DOHH2 (cell line): ENCODE results near the gene HIPK2.

Experiments
- H3F3A ChIP-seq: fragments of 200-600 bp; sonication (generic), shearing (Covaris generic); 2 replicates; pipeline ENCODE4 v1.6.0; 2016; ENCODE audit warnings: antibody characterized with exemption, mild to moderate bottlenecking; ENCODE audit not compliant: control insufficient read depth, insufficient read depth
- H3K27ac ChIP-seq: fragments of 200-600 bp; sonication (generic); 2 replicates; pipeline ENCODE4 v1.5.1; 2014; ENCODE audit warnings: low read depth, mild to moderate bottlenecking, low read length, moderate library complexity
- H3K27me3 ChIP-seq: fragments of 200-600 bp; sonication (generic); 2 replicates; pipeline ENCODE4 v1.6.1; 2014; ENCODE audit warnings: mild to moderate bottlenecking, low read length, mixed read lengths; ENCODE audit not compliant: control insufficient read depth
- H3K36me3 ChIP-seq: fragments of 200-600 bp; sonication (generic); 2 replicates; pipeline ENCODE4 v1.6.1; 2014; ENCODE audit warnings: mild to moderate bottlenecking, low read length, moderate library complexity, mixed read lengths; ENCODE audit not compliant: control insufficient read depth
- H3K4me1 ChIP-seq: fragments of 200-600 bp; sonication (generic); 2 replicates; pipeline ENCODE4 v1.6.1; 2014; ENCODE audit warnings: mild to moderate bottlenecking, low read length, mixed read lengths; ENCODE audit not compliant: control insufficient read depth
- H3K4me2 ChIP-seq: fragments of 200-600 bp; sonication (generic); 2 replicates; pipeline ENCODE4 v1.6.0; 2014; ENCODE audit warnings: mild to moderate bottlenecking, low read length, moderate library complexity
- H3K4me3 ChIP-seq: fragments of 200-600 bp; sonication (generic); 2 replicates; pipeline ENCODE4 v1.5.1; 2014; ENCODE audit warnings: mild to moderate bottlenecking, low read length, mixed read lengths
- H3K79me2 ChIP-seq: fragments of 200-600 bp; sonication (generic); 2 replicates; pipeline ENCODE4 v1.6.1; 2014; ENCODE audit warnings: mild to moderate bottlenecking, low read length, mixed read lengths; ENCODE audit not compliant: control insufficient read depth
- H3K9me2 ChIP-seq: fragments of 200-600 bp; sonication (generic); replicated peaks from 2 replicates; pipeline ENCODE4 v1.6.1; 2014; ENCODE audit warnings: mild to moderate bottlenecking, low read length, mixed read lengths; ENCODE audit not compliant: control insufficient read depth
- H3K9me3 ChIP-seq: fragments of 200-600 bp; sonication (generic); 2 replicates; pipeline ENCODE4 v1.6.1; 2014; ENCODE audit warnings: antibody characterized with exemption, low read length, mixed read lengths; ENCODE audit not compliant: control insufficient read depth, insufficient read depth
- H4K20me1 ChIP-seq: fragments of 200-600 bp; sonication (generic); 2 replicates; pipeline ENCODE4 v1.6.0; 2014; ENCODE audit warnings: low read depth, mild to moderate bottlenecking, antibody characterized with exemption, low read length, moderate library complexity; ENCODE audit not compliant: control insufficient read depth, insufficient read depth
- EZH2phosphoT487 ChIP-seq: fragments of 200-600 bp; sonication (generic); IDR thresholded peaks from 2 replicates; pipeline ENCODE4 v1.6.1; 2017; ENCODE audit warnings: borderline replicate concordance, mild to moderate bottlenecking, antibody characterized with exemption, low read length, moderate library complexity, mixed read lengths
- TF ChIP-seq, protein P1 (sequence below): fragments of 200-600 bp; sonication (generic); IDR thresholded peaks from one replicate; pipeline ENCODE4 v1.5.1; 2014; ENCODE audit warnings: antibody characterized with exemption, mild to moderate bottlenecking, low read depth, low read length; ENCODE audit not compliant: poor library complexity, severe bottlenecking

HIPK2 gene

DNA sequence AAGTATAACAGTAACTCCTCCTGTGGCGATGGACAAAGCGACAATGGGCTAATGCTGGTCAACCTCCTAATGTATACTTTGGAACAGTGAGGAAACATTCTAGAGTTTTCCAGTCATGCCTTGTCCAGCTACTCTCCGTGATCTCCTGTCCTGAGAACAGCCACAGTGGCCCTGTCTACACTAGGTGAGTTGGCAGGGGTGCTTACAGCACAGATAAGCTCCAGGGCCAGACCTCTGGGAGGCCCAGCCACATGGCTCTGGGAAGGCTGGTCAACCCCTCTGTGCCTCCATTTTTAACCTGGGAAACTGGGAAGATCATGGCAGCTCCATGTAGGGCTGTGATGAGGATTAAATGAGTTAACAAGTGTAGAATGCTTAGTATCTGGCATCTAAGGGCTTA lies 197.4 kb downstream of the HIPK2 start:
- TF ChIP-seq, protein P1, sequence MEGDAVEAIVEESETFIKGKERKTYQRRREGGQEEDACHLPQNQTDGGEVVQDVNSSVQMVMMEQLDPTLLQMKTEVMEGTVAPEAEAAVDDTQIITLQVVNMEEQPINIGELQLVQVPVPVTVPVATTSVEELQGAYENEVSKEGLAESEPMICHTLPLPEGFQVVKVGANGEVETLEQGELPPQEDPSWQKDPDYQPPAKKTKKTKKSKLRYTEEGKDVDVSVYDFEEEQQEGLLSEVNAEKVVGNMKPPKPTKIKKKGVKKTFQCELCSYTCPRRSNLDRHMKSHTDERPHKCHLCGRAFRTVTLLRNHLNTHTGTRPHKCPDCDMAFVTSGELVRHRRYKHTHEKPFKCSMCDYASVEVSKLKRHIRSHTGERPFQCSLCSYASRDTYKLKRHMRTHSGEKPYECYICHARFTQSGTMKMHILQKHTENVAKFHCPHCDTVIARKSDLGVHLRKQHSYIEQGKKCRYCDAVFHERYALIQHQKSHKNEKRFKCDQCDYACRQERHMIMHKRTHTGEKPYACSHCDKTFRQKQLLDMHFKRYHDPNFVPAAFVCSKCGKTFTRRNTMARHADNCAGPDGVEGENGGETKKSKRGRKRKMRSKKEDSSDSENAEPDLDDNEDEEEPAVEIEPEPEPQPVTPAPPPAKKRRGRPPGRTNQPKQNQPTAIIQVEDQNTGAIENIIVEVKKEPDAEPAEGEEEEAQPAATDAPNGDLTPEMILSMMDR = no peak
- H3K4me3 ChIP-seq = no peak overlapping the region
- no peaks in the 10 kb centered on the region for H3K9me2 ChIP-seq
- no peaks in the 10 kb centered on the region for H3K4me1 ChIP-seq
- no peaks in the 10 kb centered on the region for H3F3A ChIP-seq
- H3K36me3 ChIP-seq = no peaks in the 10 kb centered on the region
- no peak overlapping the region for H3K4me2 ChIP-seq
- H3K9me3 ChIP-seq = no peaks in the 10 kb centered on the region
- no peak overlapping the region for H3K27ac ChIP-seq
- H3K79me2 ChIP-seq = no peaks in the 10 kb centered on the region
- no peaks in the 10 kb centered on the region for H3K27me3 ChIP-seq
- H4K20me1 ChIP-seq = no peaks in the 10 kb centered on the region

DNA sequence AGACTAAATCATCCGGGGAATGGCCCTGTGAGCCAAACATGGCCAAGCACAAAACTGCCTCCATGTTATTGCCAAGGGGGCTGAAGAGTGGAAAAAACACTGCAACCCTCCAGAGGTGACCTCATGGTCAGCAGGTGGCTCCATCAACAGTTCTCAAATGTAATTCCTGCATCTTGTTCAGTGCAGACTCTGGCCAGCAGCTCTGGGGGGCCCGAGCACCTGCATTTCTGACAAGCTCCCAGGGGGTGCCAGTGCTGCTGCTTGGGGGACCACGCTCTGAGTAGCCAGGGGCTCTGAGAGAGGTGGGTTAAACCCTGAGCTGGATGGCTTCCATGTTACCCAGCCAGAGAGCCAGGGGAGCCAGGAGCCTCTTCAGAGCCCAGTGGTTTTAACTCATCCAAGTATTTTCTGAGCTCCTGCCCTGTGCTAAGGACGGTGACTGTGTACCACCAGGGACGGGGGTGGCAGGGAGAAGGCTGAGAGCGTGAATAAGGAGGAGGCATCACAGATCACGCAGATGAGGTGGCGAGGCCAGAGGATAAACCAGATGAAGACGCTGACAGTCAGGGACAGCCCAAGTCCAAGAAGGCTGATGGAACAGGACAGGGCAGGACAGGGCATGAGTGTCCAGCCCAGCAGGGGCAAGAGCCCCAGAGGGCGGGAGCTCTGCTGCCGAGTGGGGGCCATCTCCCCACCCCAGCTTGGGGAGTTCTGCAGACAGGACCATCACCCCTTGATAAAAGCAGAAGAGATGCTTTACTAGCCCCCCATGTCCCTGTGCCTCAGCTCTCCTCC lies 201.4 kb downstream of the HIPK2 start:
- Histone ChIP-seq H3K27ac (no peak overlapping the region), H3K79me2 (no peaks in the 10 kb centered on the region), H3F3A (no peaks in the 10 kb centered on the region), H3K4me1 (no peaks in the 10 kb centered on the region), H3K36me3 (no peaks in the 10 kb centered on the region), H3K9me3 (no peaks in the 10 kb centered on the region), H3K4me2 (no peak overlapping the region), H3K4me3 (no peak overlapping the region), H3K27me3 (no peaks in the 10 kb centered on the region), H4K20me1 (no peaks in the 10 kb centered on the region), H3K9me2 (no peaks in the 10 kb centered on the region)
- TF ChIP-seq, protein P1 = no peak
- TF ChIP-seq EZH2phosphoT487 = no peak

DNA sequence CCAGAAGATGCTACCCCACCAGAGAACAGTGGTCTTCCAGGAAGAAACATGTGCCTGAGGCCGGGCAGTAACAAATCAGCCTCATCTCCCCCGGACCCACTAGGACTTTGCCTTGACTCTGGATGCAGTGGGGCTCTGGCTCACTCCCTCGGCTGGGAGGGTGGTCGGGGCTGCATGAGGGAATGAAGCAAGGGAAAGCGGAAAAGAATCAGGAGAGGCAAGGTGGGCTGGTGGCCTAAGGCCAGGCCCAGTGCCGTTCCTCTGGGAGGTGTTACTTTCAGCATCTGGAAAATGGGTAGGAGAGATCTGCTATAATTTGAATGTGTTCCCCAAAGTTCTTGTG lies 202.5 kb downstream of the HIPK2 start:
- Histone ChIP-seq H3K36me3 (no peaks in the 10 kb centered on the region), H3K4me1 (no peaks in the 10 kb centered on the region), H3K4me2 (no peak overlapping the region), H3K4me3 (no peak overlapping the region), H3K9me2 (no peaks in the 10 kb centered on the region), H3K9me3 (no peaks in the 10 kb centered on the region), H3K79me2 (no peaks in the 10 kb centered on the region), H3K27ac (no peak overlapping the region), H3F3A (no peaks in the 10 kb centered on the region), H4K20me1 (no peaks in the 10 kb centered on the region), H3K27me3 (no peaks in the 10 kb centered on the region)
- TF ChIP-seq, protein P1 = no peak
- TF ChIP-seq EZH2phosphoT487 = no peak
